ENCODE measurements around the gene PARD6A.
A peak's percentile ranks its signal among the peaks of the same experiment; 100 is the strongest.

The PARD6A gene, protein sequence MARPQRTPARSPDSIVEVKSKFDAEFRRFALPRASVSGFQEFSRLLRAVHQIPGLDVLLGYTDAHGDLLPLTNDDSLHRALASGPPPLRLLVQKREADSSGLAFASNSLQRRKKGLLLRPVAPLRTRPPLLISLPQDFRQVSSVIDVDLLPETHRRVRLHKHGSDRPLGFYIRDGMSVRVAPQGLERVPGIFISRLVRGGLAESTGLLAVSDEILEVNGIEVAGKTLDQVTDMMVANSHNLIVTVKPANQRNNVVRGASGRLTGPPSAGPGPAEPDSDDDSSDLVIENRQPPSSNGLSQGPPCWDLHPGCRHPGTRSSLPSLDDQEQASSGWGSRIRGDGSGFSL

DNA sequence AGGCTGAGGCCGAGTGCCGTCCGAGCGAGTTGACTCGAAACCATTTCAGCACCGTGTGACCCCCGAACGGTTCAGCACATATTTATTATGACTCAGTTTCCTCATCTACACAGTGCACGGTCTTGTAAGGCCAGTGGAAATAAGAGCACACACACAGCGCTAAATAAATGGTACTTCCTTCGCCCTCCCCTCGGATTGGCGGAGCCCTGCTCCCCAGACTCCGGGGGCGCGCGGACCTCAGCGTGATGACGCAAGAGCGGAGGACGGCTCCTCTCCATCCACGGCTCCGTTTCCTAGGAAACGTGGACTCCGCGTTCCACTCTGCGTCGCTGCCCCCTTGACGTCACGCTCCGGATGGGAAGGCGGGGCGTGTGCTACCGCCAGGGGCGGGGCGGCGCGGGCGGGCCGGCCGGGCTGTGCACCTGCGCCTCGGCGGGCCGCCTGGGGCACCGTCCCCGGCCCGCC, at the start of gene PARD6A:
Gene PARD6A, plus strand, starts transcription at position 397 of the 465 bp plus-strand sequence. CDS start 79 bp downstream, outside the sequence.
- Mint-ChIP-seq H3K4me1 (peaks cover 24% of the 10 kb centered on the region), H3K27me3 (no peaks in the 10 kb centered on the region), H3K36me3 (peaks cover 8% of the 10 kb centered on the region), H3K4me3 (peak within 1 kb of the TSS; percentile 94), H3K27ac (peak within 1 kb of the TSS; percentile 94), H3K9me3 (no peaks in the 10 kb centered on the region)
- DNase-seq (ENCODE audit: low spot score in 2 of 2) (peak; percentile 86 to 93), ATAC-seq (ENCODE audit: low read depth) (peak; percentile 85)

DNA sequence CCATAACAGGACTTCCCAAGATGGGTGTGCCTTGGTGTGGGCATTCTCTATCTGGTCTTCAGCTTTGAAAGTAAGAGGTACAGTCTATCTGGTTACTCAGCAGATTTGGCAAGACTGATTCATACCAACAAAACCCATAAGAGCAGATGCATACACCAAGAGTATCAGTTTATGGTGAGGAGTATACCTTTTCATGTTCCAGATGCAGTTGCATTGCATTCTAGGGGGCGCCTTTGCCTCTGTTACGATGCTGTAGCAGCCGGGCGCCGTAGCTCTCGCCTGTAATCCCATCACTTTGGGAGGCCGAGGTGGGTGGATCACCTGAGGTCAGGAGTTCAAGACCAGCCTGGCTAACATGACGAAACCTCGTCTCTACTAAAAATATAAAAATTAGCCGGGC, 47.0 kb upstream of the PARD6A start:
- H3K27me3 Mint-ChIP-seq, result no peaks in the 10 kb centered on the region
- no peaks in the 10 kb centered on the region for H3K9me3 Mint-ChIP-seq
- no peak overlapping the region for H3K4me3 Mint-ChIP-seq
- DNase-seq (ENCODE audit: low spot score in 2 of 2) (no peak), ATAC-seq (ENCODE audit: low read depth) (no peak)
- peaks cover 2% of the 10 kb centered on the region for H3K4me1 Mint-ChIP-seq
- peaks cover 19% of the 10 kb centered on the region for H3K36me3 Mint-ChIP-seq
- no peak overlapping the region for H3K27ac Mint-ChIP-seq

DNA sequence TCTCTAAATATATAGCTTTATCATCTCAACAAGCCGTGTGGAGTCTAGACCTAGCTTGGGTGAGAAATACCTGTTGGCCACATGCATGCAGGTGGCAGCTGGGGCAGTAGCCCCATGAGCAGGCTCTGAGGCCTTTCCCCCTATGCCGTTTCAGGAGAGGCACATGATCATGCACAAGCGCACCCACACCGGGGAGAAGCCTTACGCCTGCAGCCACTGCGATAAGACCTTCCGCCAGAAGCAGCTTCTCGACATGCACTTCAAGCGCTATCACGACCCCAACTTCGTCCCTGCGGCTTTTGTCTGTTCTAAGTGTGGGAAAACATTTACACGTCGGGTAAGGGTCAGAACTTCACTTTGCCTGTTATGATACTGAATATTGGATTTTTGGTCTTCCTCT, 32.5 kb upstream of the PARD6A start:
- Mint-ChIP-seq H3K4me3 (no peak overlapping the region), H3K36me3 (peaks cover 24% of the 10 kb centered on the region), H3K27ac (no peak overlapping the region), H3K4me1 (peaks cover 2% of the 10 kb centered on the region), H3K27me3 (no peaks in the 10 kb centered on the region), H3K9me3 (no peaks in the 10 kb centered on the region)
- no peak for DNase-seq (ENCODE audit: low spot score in 2 of 2)
- ATAC-seq (ENCODE audit: low read depth), result no peak

DNA sequence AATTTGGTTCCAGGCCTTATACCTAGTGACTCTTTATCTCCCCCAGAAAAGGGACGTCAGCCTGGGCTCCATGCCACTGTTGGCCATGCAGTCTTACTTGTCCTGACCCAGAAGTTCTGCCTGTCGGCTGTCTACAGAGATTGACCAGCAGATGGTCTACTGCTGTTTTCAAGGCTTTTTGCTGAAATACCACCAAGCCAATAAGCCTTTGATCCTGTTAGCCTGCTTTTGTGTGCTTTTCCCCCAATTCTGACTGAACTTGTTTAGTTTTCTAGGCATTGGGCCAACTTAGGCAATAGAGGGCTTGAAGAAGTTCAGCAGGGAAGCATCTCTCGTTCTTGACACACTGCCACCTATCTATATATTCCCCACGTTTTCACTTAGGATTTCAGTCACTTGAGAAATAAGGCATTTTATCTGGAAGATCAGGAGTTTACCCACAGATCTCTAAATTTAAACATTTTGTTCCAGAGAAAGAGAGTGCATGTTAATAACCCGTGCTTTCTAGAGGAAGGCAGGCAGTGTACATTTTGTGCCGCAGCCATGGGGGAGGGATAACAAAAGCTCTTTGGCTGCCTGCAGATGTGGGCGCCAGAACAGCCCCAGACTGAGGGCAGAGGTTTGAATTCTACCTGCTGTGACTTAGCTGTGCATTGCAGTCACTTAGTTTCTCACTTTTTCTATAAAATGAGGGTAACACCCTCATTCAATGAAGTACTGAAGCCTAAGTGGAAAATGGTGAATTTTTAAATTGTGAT, 28.2 kb upstream of the PARD6A start:
- H3K27ac Mint-ChIP-seq, result peak overlapping the region; percentile 30
- no peaks in the 10 kb centered on the region for H3K4me1 Mint-ChIP-seq
- H3K4me3 Mint-ChIP-seq, result no peak overlapping the region
- DNase-seq (ENCODE audit: low spot score in 2 of 2) (no peak), ATAC-seq (ENCODE audit: low read depth) (no peak)
- H3K36me3 Mint-ChIP-seq, result peaks cover 21% of the 10 kb centered on the region
- no peaks in the 10 kb centered on the region for H3K9me3 Mint-ChIP-seq
- H3K27me3 Mint-ChIP-seq, result no peaks in the 10 kb centered on the region

DNA sequence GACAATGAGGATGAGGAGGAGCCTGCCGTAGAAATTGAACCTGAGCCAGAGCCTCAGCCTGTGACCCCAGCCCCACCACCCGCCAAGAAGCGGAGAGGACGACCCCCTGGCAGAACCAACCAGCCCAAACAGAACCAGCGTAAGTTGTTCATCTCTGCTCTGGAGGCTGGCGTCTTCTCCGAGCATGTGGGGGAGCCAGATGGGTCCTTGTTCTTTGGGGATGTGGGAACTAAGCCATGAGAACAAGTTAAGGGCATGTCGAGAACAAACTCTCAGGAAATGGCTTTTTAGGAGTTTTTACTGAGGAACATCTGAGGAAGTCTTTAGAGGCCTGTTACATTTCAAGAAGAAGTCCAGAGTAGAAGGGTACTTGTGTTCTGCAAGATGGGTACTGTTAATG, 24.0 kb upstream of the PARD6A start:
- Mint-ChIP-seq H3K27ac (no peak overlapping the region), H3K27me3 (no peaks in the 10 kb centered on the region), H3K4me1 (no peaks in the 10 kb centered on the region), H3K9me3 (no peaks in the 10 kb centered on the region), H3K36me3 (peaks cover 14% of the 10 kb centered on the region), H3K4me3 (no peak overlapping the region)
- DNase-seq (ENCODE audit: low spot score in 2 of 2) (no peak), ATAC-seq (ENCODE audit: low read depth) (no peak)

DNA sequence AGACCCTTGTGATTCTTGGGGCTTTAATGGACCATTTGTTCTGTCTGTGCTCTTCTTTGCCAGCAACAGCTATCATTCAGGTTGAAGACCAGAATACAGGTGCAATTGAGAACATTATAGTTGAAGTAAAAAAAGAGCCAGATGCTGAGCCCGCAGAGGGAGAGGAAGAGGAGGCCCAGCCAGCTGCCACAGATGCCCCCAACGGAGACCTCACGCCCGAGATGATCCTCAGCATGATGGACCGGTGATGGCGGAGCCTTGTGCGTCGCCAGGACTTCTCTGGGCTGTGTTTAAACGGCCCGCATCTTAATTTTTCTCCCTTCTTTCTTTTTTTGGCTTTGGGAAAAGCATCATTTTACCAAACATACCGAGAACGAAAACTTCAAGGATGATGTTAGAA, 23.1 kb upstream of the PARD6A start:
- H3K4me3 Mint-ChIP-seq, result no peak overlapping the region
- H3K36me3 Mint-ChIP-seq, result peaks cover 14% of the 10 kb centered on the region
- ATAC-seq (ENCODE audit: low read depth), result no peak
- no peak overlapping the region for H3K27ac Mint-ChIP-seq
- no peak for DNase-seq (ENCODE audit: low spot score in 2 of 2)
- no peaks in the 10 kb centered on the region for H3K9me3 Mint-ChIP-seq
- no peaks in the 10 kb centered on the region for H3K4me1 Mint-ChIP-seq
- no peaks in the 10 kb centered on the region for H3K27me3 Mint-ChIP-seq

DNA sequence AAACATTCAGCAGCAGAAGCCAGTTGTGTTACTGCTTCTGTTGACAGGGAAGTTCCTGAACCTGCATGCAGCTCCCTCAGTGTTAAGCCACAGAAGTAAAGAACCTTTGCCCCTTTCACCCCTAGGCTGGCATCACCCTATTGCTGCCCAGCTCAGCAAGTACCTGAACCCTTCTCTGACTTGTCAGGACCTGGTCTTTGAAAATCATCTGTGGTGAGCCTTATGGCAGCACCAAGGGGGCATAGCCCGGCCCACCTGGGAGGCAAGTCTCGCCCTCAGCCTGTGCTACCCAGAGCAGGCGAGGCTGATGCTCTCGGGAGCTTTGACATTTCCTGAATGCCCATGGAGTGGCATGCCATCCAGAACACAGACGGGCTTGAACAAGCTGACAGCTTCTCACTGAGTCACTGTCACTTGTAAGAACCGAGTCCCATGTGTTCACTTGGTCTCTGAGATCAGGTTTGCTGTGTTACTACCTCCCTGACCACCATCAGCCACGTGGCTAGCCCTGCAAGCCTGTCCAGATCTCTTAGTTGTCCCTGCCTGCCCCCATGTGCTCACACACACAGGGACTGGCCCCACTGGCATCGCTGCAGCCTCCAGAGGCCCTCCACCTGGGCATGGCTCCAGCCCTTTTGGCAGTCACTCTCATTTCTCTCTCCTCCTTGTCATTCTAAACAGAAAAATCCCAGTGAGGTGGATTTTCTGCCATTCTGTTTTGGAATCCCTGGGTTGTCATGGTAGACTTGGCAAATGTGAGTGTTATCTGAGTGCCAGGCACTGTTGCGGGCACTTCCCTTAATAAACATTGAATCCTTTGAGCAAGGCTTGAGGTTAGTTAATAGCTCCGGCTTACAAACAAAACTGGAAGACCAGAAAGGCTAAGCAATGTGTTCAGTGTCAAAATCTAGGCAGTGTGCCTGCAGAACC, 18.7 kb upstream of the PARD6A start:
- ATAC-seq (ENCODE audit: low read depth) (no peak), DNase-seq (ENCODE audit: low spot score in 2 of 2) (no peak)
- H3K27me3 Mint-ChIP-seq, result no peaks in the 10 kb centered on the region
- H3K36me3 Mint-ChIP-seq, result peaks cover 9% of the 10 kb centered on the region
- H3K9me3 Mint-ChIP-seq, result no peaks in the 10 kb centered on the region
- peaks cover 2% of the 10 kb centered on the region for H3K4me1 Mint-ChIP-seq
- H3K27ac Mint-ChIP-seq, result no peak overlapping the region
- no peak overlapping the region for H3K4me3 Mint-ChIP-seq

DNA sequence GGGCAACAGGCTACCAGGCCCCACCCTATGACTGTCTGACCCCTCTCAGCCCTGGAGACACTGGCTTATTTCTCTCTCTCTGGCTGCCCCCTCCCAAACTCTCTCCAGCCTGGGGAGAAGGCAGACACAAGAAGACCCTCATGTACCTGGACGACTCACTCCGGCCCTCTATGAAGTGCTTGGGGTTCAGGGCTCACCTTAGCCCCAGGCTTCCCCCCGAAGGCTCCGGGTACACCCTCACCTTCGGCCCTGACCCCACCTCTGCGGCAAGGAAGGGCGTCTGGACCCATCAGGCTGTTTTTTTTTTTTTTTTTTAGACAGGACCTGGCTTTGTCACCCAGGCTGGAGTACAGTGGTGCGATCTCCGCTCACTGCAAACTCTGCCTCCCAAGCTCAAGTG, 16.7 kb upstream of the PARD6A start:
- H3K4me1 Mint-ChIP-seq, result peaks cover 2% of the 10 kb centered on the region
- peak overlapping the region; percentile 70 for H3K4me3 Mint-ChIP-seq
- H3K27ac Mint-ChIP-seq, result peak overlapping the region; percentile 89
- peaks cover 10% of the 10 kb centered on the region for H3K36me3 Mint-ChIP-seq
- H3K27me3 Mint-ChIP-seq, result no peaks in the 10 kb centered on the region
- no peak for ATAC-seq (ENCODE audit: low read depth)
- DNase-seq (ENCODE audit: low spot score in 2 of 2), result no peak
- H3K9me3 Mint-ChIP-seq, result no peaks in the 10 kb centered on the region

DNA sequence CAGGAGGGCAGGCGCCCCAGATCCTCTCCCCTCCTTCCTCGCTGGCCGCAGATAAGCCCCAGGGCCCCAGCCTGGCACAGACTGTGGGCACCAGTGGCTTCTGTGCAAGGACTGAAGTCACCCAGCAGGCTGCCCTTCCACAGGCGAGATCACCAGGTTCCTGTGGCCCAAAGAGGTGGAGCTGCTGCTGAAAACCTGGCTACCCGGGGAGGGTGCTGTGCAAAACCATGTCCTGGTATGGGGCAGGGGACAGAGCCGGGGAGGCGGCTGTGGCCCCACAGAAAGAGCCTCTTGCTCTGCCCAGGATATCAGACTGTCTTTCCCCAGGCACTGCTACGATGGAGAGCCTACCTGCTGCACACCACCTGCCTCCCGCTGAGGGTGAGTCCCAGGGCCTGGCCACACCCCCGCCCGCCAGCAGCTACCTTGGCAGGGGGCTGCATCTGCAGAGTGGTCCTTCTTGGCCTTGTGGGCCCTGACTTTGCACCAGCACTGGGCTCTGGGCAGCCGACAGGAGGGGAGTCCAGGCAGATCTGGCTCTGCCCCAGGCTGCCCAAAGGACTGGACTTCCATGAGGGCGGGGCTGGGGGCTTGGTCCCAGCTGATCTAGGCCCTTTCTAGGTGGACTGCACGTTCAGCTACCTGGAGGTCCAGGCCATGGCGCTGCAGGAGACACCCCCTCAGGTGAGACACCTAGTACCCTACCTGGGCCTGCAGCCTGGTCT, 15.2 kb upstream of the PARD6A start:
- H3K9me3 Mint-ChIP-seq, result no peaks in the 10 kb centered on the region
- H3K27me3 Mint-ChIP-seq, result no peaks in the 10 kb centered on the region
- peaks cover 7% of the 10 kb centered on the region for H3K4me1 Mint-ChIP-seq
- DNase-seq (ENCODE audit: low spot score in 2 of 2) (no peak), ATAC-seq (ENCODE audit: low read depth) (peak; percentile 9)
- H3K4me3 Mint-ChIP-seq, result peak overlapping the region; percentile 85
- H3K27ac Mint-ChIP-seq, result peak overlapping the region; percentile 41
- peaks cover 9% of the 10 kb centered on the region for H3K36me3 Mint-ChIP-seq

DNA sequence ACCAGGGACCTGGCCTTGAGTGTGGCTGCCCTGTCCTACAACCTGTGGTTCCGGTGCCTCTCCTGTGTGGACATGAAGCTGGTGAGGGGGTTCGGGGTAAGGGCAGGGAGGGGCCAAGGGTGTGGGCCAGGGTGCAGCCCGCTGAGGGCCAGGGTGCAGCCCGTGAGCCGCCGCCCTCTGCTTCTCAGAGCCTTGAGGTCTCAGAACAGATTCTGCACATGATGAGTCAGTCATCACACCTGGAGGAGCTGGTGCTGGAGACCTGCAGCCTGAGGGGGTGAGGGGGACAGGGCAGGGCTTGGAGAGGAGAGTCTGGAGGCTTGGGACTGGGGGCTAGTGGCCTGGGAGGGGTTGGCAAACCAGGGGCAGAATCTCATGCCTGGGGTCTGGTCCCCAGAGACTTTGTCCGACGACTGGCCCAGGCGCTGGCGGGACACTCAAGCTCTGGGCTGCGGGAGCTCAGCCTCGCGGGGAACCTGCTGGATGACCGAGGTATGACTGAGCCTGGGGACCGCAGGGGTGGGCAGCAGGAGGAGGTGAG, 13.6 kb upstream of the PARD6A start:
- DNase-seq (ENCODE audit: low spot score in 2 of 2) (no peak), ATAC-seq (ENCODE audit: low read depth) (no peak)
- Mint-ChIP-seq H3K27ac (no peak overlapping the region), H3K36me3 (peaks cover 14% of the 10 kb centered on the region), H3K27me3 (no peaks in the 10 kb centered on the region), H3K4me3 (no peak overlapping the region), H3K4me1 (peaks cover 10% of the 10 kb centered on the region), H3K9me3 (no peaks in the 10 kb centered on the region)

DNA sequence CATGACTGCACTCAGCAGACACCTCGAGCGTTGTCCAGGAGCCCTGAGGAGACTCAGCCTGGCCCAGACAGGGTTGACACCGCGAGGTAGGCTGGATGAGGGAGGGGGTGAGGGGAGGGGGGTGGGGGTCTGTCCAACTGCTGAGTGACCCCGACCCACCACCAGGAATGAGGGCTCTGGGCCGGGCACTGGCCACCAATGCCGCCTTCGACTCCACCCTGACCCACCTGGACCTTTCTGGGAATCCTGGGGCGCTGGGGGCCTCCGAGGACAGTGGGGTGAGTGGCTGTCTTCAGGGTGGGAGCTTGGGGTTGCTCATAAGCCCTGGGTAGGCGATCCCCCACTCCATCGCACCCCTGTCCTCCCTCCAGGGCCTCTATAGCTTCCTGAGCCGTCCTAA, 13.1 kb upstream of the PARD6A start:
- peaks cover 10% of the 10 kb centered on the region for H3K4me1 Mint-ChIP-seq
- ATAC-seq (ENCODE audit: low read depth) (no peak), DNase-seq (ENCODE audit: low spot score in 2 of 2) (no peak)
- peaks cover 14% of the 10 kb centered on the region for H3K36me3 Mint-ChIP-seq
- no peaks in the 10 kb centered on the region for H3K27me3 Mint-ChIP-seq
- no peak overlapping the region for H3K4me3 Mint-ChIP-seq
- H3K27ac Mint-ChIP-seq, result no peak overlapping the region
- no peaks in the 10 kb centered on the region for H3K9me3 Mint-ChIP-seq

DNA sequence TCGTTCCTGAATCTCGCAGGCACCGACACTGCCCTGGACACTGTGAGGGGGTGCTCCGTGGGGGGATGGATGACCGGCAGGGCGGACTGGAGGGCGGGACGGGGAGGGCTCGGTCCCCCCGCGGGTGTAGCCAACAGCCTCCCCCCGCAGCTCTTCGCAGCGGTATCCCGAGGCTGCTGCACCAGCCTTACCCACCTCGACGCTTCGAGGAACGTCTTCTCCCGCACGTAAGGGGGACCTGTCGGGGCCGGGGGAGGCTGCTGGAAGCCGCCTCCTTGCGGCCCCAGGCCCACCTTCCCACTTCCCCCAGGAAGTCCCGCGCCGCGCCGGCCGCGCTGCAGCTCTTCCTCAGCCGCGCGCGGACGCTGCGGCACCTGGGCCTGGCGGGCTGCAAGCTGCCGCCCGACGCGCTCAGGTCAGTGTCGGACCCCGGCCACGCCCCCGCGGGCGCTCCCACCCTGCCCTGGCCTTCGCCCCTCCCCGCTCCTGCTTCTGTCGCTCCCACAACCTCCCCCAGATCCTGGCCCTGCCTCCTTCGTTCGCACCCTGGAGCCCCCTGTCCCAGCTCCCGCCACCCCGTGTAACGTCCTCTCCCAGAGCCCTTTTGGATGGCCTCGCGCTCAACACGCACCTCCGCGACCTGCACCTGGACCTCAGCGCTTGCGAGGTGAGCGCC, 12.5 kb upstream of the PARD6A start:
- peaks cover 14% of the 10 kb centered on the region for H3K36me3 Mint-ChIP-seq
- H3K27me3 Mint-ChIP-seq, result no peaks in the 10 kb centered on the region
- ATAC-seq (ENCODE audit: low read depth) (no peak), DNase-seq (ENCODE audit: low spot score in 2 of 2) (no peak)
- H3K9me3 Mint-ChIP-seq, result no peaks in the 10 kb centered on the region
- peaks cover 10% of the 10 kb centered on the region for H3K4me1 Mint-ChIP-seq
- no peak overlapping the region for H3K27ac Mint-ChIP-seq
- no peak overlapping the region for H3K4me3 Mint-ChIP-seq
